HepG2 (cell line): ENCODE measurements around the gene SCT. TPM values are rescaled to one million over a fixed set of nuclear protein-coding genes. Genes with fewer than 3 reads are reported as not detected.

Experiments
- ATAC-seq: fragments of 200-7000 bp; cut with Tn5 transposase; 3 replicates; pipeline ENCODE4 v1.9.1; 2020; ENCODE audit warnings: mild to moderate bottlenecking, moderate library complexity
- BruUV-seq: library from RNA; stranded (reverse); fragments of 400-500 nt; replicated peaks from 2 replicates; lab custom pipeline; 2021; lab: Mats Ljungman, UMichigan
- CTCF ChIA-PET: fragments of 300-600 bp; formaldehyde crosslinking; extraction: SDS; loops from one replicate; lab custom pipeline; 2021; ENCODE audit warnings: low total read pairs, inconsistent platforms, low intra/inter-chr PET ratio; lab: Yijun Ruan, JAX
- POLR2A ChIA-PET: fragments of 350-600 bp; sonication (Branson Sonifier 250); formaldehyde crosslinking; loops from one replicate; lab custom pipeline; 2020; ENCODE audit warnings: antibody characterized with exemption, inconsistent platforms; lab: Yijun Ruan, JAX
- DNase-seq: peaks from one replicate; pipeline ENCODE4 v3.0.0-alpha.2; 2015; ENCODE audit warnings: low spot score
- FAIRE-seq: peaks from 3 replicates; lab custom pipeline; 2011; peaks lifted over from hg19 to GRCh38; lab: Jason Lieb, UNC
- H2AFZ ChIP-seq: one replicate; pipeline ENCODE4 v1.6.1; 2011; ENCODE audit warnings: low read length, inconsistent platforms
- H3K27ac ChIP-seq: fragments of 300-600 bp; 3 replicates; pipeline ENCODE4 v1.8.0; 2011; ENCODE audit warnings: mixed run types, mild to moderate bottlenecking, mixed read lengths, low read length, inconsistent platforms; ENCODE audit not compliant: insufficient read depth; ENCODE audit errors: extremely low read length
- H3K27me3 ChIP-seq, 2 experiments: fragments of 200-600 bp in 1 of 2; 2 replicates in 1 of 2; 3 replicates in 1 of 2; pipeline versions ENCODE4 v1.6.0 to v1.8.0; 2011; ENCODE audit warnings: low read length in 2 of 2, mild to moderate bottlenecking in 2 of 2, moderate library complexity in 2 of 2, inconsistent platforms in 1 of 2; ENCODE audit not compliant: insufficient read depth in 2 of 2, control insufficient read depth in 1 of 2
- H3K36me3 ChIP-seq, 2 experiments: fragments of 200-600 bp in 1 of 2; replicated peaks in 1 of 2; 2 replicates in 1 of 2; 3 replicates in 1 of 2; pipeline versions ENCODE4 v1.5.1 to v1.8.0; 2011; ENCODE audit warnings: low read length in 2 of 2, inconsistent platforms in 1 of 2; ENCODE audit not compliant: insufficient read depth in 2 of 2, control insufficient read depth in 1 of 2
- H3K4me1 ChIP-seq: 2 replicates; pipeline ENCODE4 v1.5.1; 2012; ENCODE audit warnings: low read length, inconsistent platforms; ENCODE audit not compliant: insufficient read depth
- H3K4me2 ChIP-seq: 2 replicates; pipeline ENCODE4 v1.6.0; 2011; ENCODE audit warnings: low read depth, low read length, inconsistent platforms
- H3K4me3 ChIP-seq, 3 experiments: fragments of 200-600 bp in 1 of 3; sonication (generic), shearing (Covaris generic) in 1 of 3; replicated peaks in 1 of 3; 2 replicates each; pipeline ENCODE4 v1.5.1; 2011 to 2016; ENCODE audit warnings: low read length in 3 of 3, inconsistent platforms in 2 of 3, low read depth in 2 of 3, mild to moderate bottlenecking in 2 of 3, control low read depth in 1 of 3, mixed read lengths in 1 of 3; ENCODE audit not compliant: insufficient read depth in 1 of 3
- H3K79me2 ChIP-seq: one replicate; pipeline ENCODE4 v1.6.1; 2011; ENCODE audit warnings: low read length, inconsistent platforms; ENCODE audit not compliant: insufficient read depth
- H3K9ac ChIP-seq: 2 replicates; pipeline ENCODE4 v1.6.0; 2011; ENCODE audit warnings: mild to moderate bottlenecking, low read depth, low read length, inconsistent platforms; ENCODE audit not compliant: insufficient read depth
- H3K9me3 ChIP-seq: 2 replicates; pipeline ENCODE4 v1.5.1; 2012; ENCODE audit warnings: mild to moderate bottlenecking, low read length
- H4K20me1 ChIP-seq: 2 replicates; pipeline ENCODE4 v1.6.0; 2011; ENCODE audit warnings: inconsistent platforms, mild to moderate bottlenecking, low read length, moderate library complexity; ENCODE audit not compliant: insufficient read depth
- FOXA3 ChIP-seq: IDR thresholded peaks from 2 replicates; pipeline ENCODE4 v1.6.1; 2016; ENCODE audit warnings: missing genetic modification reagents, missing compliant biosample characterization
- HOXA3 ChIP-seq: sonication (generic); formaldehyde crosslinking; IDR thresholded peaks from 2 replicates; pipeline ENCODE4 v1.5.0; 2020; ENCODE audit warnings: missing genetic modification reagents
- IRF9 ChIP-seq: sonication (generic); formaldehyde crosslinking; IDR thresholded peaks from 2 replicates; pipeline ENCODE4 v1.8.0; 2022; ENCODE audit warnings: missing genetic modification reagents, mild to moderate bottlenecking, borderline replicate concordance
- JUNB ChIP-seq: sonication (generic); formaldehyde crosslinking; IDR thresholded peaks from 2 replicates; pipeline ENCODE4 v1.8.0; 2022; ENCODE audit warnings: missing genetic modification reagents, mild to moderate bottlenecking, borderline replicate concordance
- SNAPC2 ChIP-seq: sonication (generic); formaldehyde crosslinking; IDR thresholded peaks from 2 replicates; pipeline ENCODE4 v1.8.1; 2022; ENCODE audit warnings: mild to moderate bottlenecking, missing genetic modification reagents
- UBTF ChIP-seq: sonication (generic); formaldehyde crosslinking; IDR thresholded peaks from 2 replicates; pipeline ENCODE4 v1.4.0; 2020; ENCODE audit warnings: mild to moderate bottlenecking, missing genetic modification reagents
- ZNF713 ChIP-seq: sonication (generic); formaldehyde crosslinking; IDR thresholded peaks from 2 replicates; pipeline ENCODE4 v1.4.0; 2020; ENCODE audit warnings: mild to moderate bottlenecking, missing genetic modification reagents
- WGBS: methylation state at CpG from one replicate; pipeline ENCODE4 v1.1.6; 2017; ENCODE audit warnings: low lambda C conversion rate; 5-methylcytosine and 5-hydroxymethylcytosine counted together
- in situ Hi-C: cut with HindIII; loops from 2 replicates; pipeline ENCODE4 v1.10.0; 2017; ENCODE audit warnings: low pct_unique_long_range_greater_than_20kb; ENCODE audit not compliant: extremely low pct_ligation_motif_present
- intact Hi-C: fragments of 100-400 bp; cut with micrococcal nuclease; formaldehyde crosslinking; loops from one replicate; pipeline ENCODE4 v1.10.0; 2022; ENCODE audit not compliant: unreplicated experiment
- polyA plus RNA-seq, 8 experiments: library from polyadenylated mRNA; depleted of rRNA in 3 of 8; stranded (reverse) in 7 of 8; unstranded in 1 of 8; fragments of >200 nt; fragmentation: Illumina TruSeq in 4 of 8; extraction: Trizol in 4 of 8; gene quantifications; 2 replicates each; pipeline versions ENCODE4 v1.2.1 to v1.2.3, GENCODE V29; 2011 to 2016; ENCODE audit warnings: low read depth in 4 of 8, missing spikeins in 1 of 8, mixed read lengths in 1 of 8; ENCODE audit not compliant: insufficient read depth in 1 of 8
- total RNA-seq, 5 experiments: library from RNA; depleted of rRNA; stranded (reverse); fragments of >200 nt; fragmentation: Illumina TruSeq; extraction: Trizol; gene quantifications; 2 replicates each; pipeline ENCODE4 v1.2.3, GENCODE V29; 2016; ENCODE audit warnings: low read depth in 1 of 5

Gene SCT
- total and polyA plus RNA-seq, 2 of the 13 experiments (the other 11 are each of a cell fraction or from before 2014, with no cell fraction given) = not detected

- no peak for FAIRE-seq
- H4K20me1 ChIP-seq = peaks cover 5% of the 10 kb centered on the region; the same call in 1 of the 2 replicates
- in situ Hi-C loops = no loop called here
- no peaks in the 10 kb centered on the region for H3K79me2 ChIP-seq
- no peak overlapping the region for H3K9ac ChIP-seq
- H3K27ac ChIP-seq = no peak overlapping the region
- POLR2A ChIA-PET = no interaction called here
- CTCF ChIA-PET = no interaction called here
- no peak for TF ChIP-seq HOXA3 (CRISPR knock-in tag)
- no peak for TF ChIP-seq UBTF (CRISPR knock-in tag)
- no peak for TF ChIP-seq ZNF713 (CRISPR knock-in tag)
- TF ChIP-seq JUNB (CRISPR knock-in tag) = no peak
- no peak for TF ChIP-seq SNAPC2 (CRISPR knock-in tag)
- no peak for TF ChIP-seq IRF9 (CRISPR knock-in tag)
- TF ChIP-seq FOXA3 = no peak
- no peak for ATAC-seq
- no peaks in the 10 kb centered on the region for H3K9me3 ChIP-seq
- DNase-seq = no peak
- H3K4me2 ChIP-seq = no peak overlapping the region
- no TSS peak for BruUV-seq
- H3K36me3 ChIP-seq = peaks cover 4 to 19% of the 10 kb centered on the region in 2 experiments; a peak in 4 of 5 replicates
- peaks cover 27% of the 10 kb centered on the region for H3K4me1 ChIP-seq
- WGBS = 99% methylated on average over 10 of the region's 10 CpGs
- no peak overlapping the region for H2AFZ ChIP-seq
- H3K4me3 ChIP-seq = no peak overlapping the region
- no peaks in the 10 kb centered on the region for H3K27me3 ChIP-seq
- intact Hi-C loops = loop anchor here (10.0 kb wide), 1 partner anchor 54 kb away; the partner anchor contains the start of gene EPS8L2
These were observed 23.5 kb upstream of the SCT start for GRCh38 chr11:650482-650881.
